Fibroblast of lung (primary cell): ENCODE data around the gene SMAD3. TPM values are rescaled to one million over a fixed set of nuclear protein-coding genes. Genes with fewer than 3 reads are reported as not detected.

Experiments
- DNase-seq, 2 donors: peaks; one replicate each; pipeline versions ENCODE4 v3.0.0 to v3.0.0-alpha.2; 2010; ENCODE audit warnings: low read depth in 2 of 2
- H2AFZ ChIP-seq: 2 replicates; pipeline ENCODE4 v1.5.1; 2012; ENCODE audit warnings: low read length, control low read depth, inconsistent platforms
- H3K27ac ChIP-seq: 2 replicates; pipeline ENCODE4 v1.5.1; 2011; ENCODE audit warnings: low read length, control low read depth; ENCODE audit not compliant: insufficient read depth
- H3K27me3 ChIP-seq: 2 replicates; pipeline ENCODE4 v1.5.1; 2011; ENCODE audit warnings: mild to moderate bottlenecking, low read length; ENCODE audit not compliant: control insufficient read depth, insufficient read depth
- H3K36me3 ChIP-seq: 2 replicates; pipeline ENCODE4 v1.5.1; 2011; ENCODE audit warnings: low read length; ENCODE audit not compliant: control insufficient read depth, insufficient read depth
- H3K4me1 ChIP-seq: 2 replicates; pipeline ENCODE4 v1.5.1; 2011; ENCODE audit warnings: low read length; ENCODE audit not compliant: control insufficient read depth, insufficient read depth; ENCODE audit errors: extremely low read depth
- H3K4me2 ChIP-seq: 2 replicates; pipeline ENCODE4 v1.5.1; 2011; ENCODE audit warnings: low read length, control low read depth; ENCODE audit not compliant: insufficient read depth; ENCODE audit errors: extremely low read depth
- H3K4me3 ChIP-seq, 4 experiments: fragments of 200-600 bp in 1 of 4; sonication (generic) in 1 of 4; replicated peaks in 1 of 4; 2 replicates each; pipeline ENCODE4 v1.5.1; 2011 to 2016; ENCODE audit warnings: low read length in 4 of 4, low read depth in 3 of 4, mild to moderate bottlenecking in 3 of 4, control low read depth in 2 of 4, inconsistent platforms in 1 of 4, mixed read lengths in 1 of 4; ENCODE audit not compliant: insufficient read depth in 1 of 4; ENCODE audit errors: control extremely low read depth in 1 of 4
- H3K79me2 ChIP-seq: 2 replicates; pipeline ENCODE4 v1.5.1; 2012; ENCODE audit warnings: mild to moderate bottlenecking, low read length, inconsistent platforms; ENCODE audit not compliant: control insufficient read depth, insufficient read depth
- H3K9ac ChIP-seq: 2 replicates; pipeline ENCODE4 v1.5.1; 2011; ENCODE audit warnings: mild to moderate bottlenecking, low read length, control low read depth; ENCODE audit not compliant: insufficient read depth
- H3K9me3 ChIP-seq: 2 replicates; pipeline ENCODE4 v1.5.1; 2012; ENCODE audit warnings: low read depth, low read length; ENCODE audit not compliant: control insufficient read depth, insufficient read depth
- H4K20me1 ChIP-seq: 2 replicates; pipeline ENCODE4 v1.5.1; 2011; ENCODE audit warnings: low read length; ENCODE audit not compliant: control insufficient read depth, insufficient read depth; ENCODE audit errors: extremely low read depth
- EZH2 ChIP-seq: IDR thresholded peaks from 2 replicates; pipeline ENCODE4 v1.5.1; 2012; ENCODE audit warnings: low read length, control low read depth, mild to moderate bottlenecking; ENCODE audit errors: missing control alignments
- polyA plus RNA-seq, 2 donors: library from polyadenylated mRNA; depleted of rRNA in 1 of 2; stranded (reverse) in 1 of 2; unstranded in 1 of 2; fragments of >200 nt; gene quantifications; 2 replicates each; pipeline ENCODE4 v1.2.1, GENCODE V29; 2011 to 2012; ENCODE audit warnings: missing spikeins in 1 of 2
- total RNA-seq: library from RNA; depleted of rRNA; stranded (reverse); fragments of >200 nt; gene quantifications from 2 replicates; pipeline ENCODE4 v1.2.1, GENCODE V29; 2014
- TF ChIP-seq, protein P1 (sequence below), 2 donors: IDR thresholded peaks in 1 of 2; conservative IDR thresholded peaks in 1 of 2; 1 replicate in 1 of 2; 2 replicates in 1 of 2; pipeline ENCODE4 v1.5.1; 2011 to 2012; ENCODE audit warnings: low read length in 2 of 2, control low read depth in 1 of 2, inconsistent platforms in 1 of 2, low read depth in 1 of 2, mild to moderate bottlenecking in 1 of 2

SMAD3 gene
- total and polyA plus RNA-seq, 2 donors (not counting 1 experiment from before 2014, with no cell fraction given) = 69.9 to 173 TPM

DNA sequence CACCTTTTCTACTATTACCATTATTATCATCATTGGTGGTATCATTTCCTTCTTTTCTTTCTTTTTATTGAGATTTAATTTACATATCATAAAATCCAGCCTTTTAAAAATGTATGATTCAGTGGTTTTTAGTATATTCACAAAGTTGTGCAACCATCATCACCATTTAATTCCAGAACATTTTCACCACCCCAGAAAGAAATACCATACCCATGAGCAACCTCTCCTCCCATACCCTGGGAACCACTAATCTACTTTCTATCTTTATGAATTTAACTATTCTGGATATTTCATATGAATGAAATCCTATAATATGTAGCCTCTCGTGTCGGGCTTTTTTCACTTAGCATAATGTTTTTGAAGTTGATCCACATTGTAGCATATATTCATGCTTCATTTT lies 159.9 kb downstream of the SMAD3 start:
- Histone ChIP-seq H3K4me1 (peaks cover 3% of the 10 kb centered on the region), H3K4me2 (no peak overlapping the region), H3K4me3 (no peak overlapping the region), H3K36me3 (peaks cover 2% of the 10 kb centered on the region), H4K20me1 (no peaks in the 10 kb centered on the region), H2AFZ (no peak overlapping the region), H3K9me3 (no peaks in the 10 kb centered on the region), H3K27me3 (no peaks in the 10 kb centered on the region), H3K79me2 (no peaks in the 10 kb centered on the region), H3K27ac (peak overlapping the region; percentile 4), H3K9ac (no peak overlapping the region)
- DNase-seq = peak; percentile 56 to 77
- TF ChIP-seq EZH2 = no peak
- TF ChIP-seq, protein P1, sequence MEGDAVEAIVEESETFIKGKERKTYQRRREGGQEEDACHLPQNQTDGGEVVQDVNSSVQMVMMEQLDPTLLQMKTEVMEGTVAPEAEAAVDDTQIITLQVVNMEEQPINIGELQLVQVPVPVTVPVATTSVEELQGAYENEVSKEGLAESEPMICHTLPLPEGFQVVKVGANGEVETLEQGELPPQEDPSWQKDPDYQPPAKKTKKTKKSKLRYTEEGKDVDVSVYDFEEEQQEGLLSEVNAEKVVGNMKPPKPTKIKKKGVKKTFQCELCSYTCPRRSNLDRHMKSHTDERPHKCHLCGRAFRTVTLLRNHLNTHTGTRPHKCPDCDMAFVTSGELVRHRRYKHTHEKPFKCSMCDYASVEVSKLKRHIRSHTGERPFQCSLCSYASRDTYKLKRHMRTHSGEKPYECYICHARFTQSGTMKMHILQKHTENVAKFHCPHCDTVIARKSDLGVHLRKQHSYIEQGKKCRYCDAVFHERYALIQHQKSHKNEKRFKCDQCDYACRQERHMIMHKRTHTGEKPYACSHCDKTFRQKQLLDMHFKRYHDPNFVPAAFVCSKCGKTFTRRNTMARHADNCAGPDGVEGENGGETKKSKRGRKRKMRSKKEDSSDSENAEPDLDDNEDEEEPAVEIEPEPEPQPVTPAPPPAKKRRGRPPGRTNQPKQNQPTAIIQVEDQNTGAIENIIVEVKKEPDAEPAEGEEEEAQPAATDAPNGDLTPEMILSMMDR (conservative IDR thresholded peaks at IDR 0.05 in 1 of 2, IDR thresholded peaks at IDR 0.05 in 1 of 2; ENCODE audit: low read depth in 1 of 2, low read length in 2 of 2) = no peak

DNA sequence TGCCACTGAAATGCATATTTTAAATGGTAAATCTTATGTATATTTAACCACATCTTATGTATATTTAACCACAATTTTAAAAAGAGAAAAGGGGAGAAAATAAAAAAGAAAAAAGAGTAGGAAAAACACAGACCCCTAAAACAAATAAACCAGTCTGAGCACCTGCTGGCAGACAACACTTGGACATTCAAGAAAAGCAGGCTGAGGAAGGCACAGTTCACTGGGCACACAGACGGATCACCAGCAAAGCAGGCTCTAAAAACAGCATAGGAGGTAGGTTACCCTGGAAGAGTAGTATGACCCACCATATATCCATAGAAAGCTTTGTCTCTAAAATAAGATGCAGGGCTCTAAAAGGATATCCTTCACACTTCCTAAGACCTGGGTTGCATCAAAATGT lies 162.0 kb downstream of the SMAD3 start:
- H3K9ac ChIP-seq = no peak overlapping the region

DNA sequence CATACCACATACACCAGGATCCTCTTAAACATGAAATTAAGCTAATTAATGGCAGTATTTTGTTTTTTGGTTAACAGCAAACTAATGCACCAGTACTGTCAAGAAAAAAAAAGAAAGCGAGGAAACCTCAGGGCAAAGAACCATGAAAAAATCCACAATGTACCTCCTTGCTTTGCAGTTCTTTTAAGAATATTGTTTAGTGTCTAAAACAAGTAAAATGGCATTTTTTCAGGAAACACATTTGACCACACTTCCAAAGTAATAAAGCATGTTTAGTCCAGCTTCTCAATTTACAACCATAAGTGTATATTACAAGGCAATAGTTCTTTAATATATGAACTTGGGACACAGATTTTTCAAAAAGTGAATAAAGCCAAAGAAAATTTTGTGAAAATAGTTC lies 162.4 kb downstream of the SMAD3 start:
- Histone ChIP-seq H3K27ac (no peak overlapping the region), H3K27me3 (no peaks in the 10 kb centered on the region), H3K4me3 (no peak overlapping the region), H3K4me2 (no peak overlapping the region), H3K9ac (no peak overlapping the region), H4K20me1 (no peaks in the 10 kb centered on the region), H3K79me2 (no peaks in the 10 kb centered on the region), H3K4me1 (peaks cover 3% of the 10 kb centered on the region), H2AFZ (no peak overlapping the region), H3K36me3 (peaks cover 6% of the 10 kb centered on the region), H3K9me3 (no peaks in the 10 kb centered on the region)
- TF ChIP-seq, protein P1 (conservative IDR thresholded peaks at IDR 0.05 in 1 of 2, IDR thresholded peaks at IDR 0.05 in 1 of 2; ENCODE audit: low read depth in 1 of 2, low read length in 2 of 2) = no peak
- no peak for TF ChIP-seq EZH2
- DNase-seq = no peak

More for the DNA sequence above, 162.0 kb downstream of the SMAD3 start:
- H3K9me3 ChIP-seq = no peaks in the 10 kb centered on the region
- H3K79me2 ChIP-seq = no peaks in the 10 kb centered on the region
- peaks cover 6% of the 10 kb centered on the region for H3K36me3 ChIP-seq
- H4K20me1 ChIP-seq = no peaks in the 10 kb centered on the region
- DNase-seq = no peak
- no peak overlapping the region for H3K27ac ChIP-seq
- no peak overlapping the region for H3K4me3 ChIP-seq
- TF ChIP-seq EZH2 = no peak
- TF ChIP-seq, protein P1 (conservative IDR thresholded peaks at IDR 0.05 in 1 of 2, IDR thresholded peaks at IDR 0.05 in 1 of 2; ENCODE audit: low read depth in 1 of 2, low read length in 2 of 2) = no peak
- no peaks in the 10 kb centered on the region for H3K27me3 ChIP-seq
- peaks cover 3% of the 10 kb centered on the region for H3K4me1 ChIP-seq
- H2AFZ ChIP-seq = no peak overlapping the region
- no peak overlapping the region for H3K4me2 ChIP-seq
